Stomach (tissue), 9 donors: ENCODE data around the gene PDE4B. TPM values are rescaled to one million over a fixed set of nuclear protein-coding genes. Genes with fewer than 3 reads are reported as not detected.

Source experiments
- DNase-seq, 2 donors: peaks; one replicate each; pipeline versions ENCODE4 v3.0.0 to v3.0.0-alpha.2; 2013 to 2019
- H3K27ac ChIP-seq, 5 donors: fragments of 200-600 bp in 4 of 5; sonication (generic) in 4 of 5; one replicate each; pipeline ENCODE4 v1.5.1; 2013 to 2019; ENCODE audit warnings: mild to moderate bottlenecking in 1 of 5, moderate library complexity in 1 of 5
- H3K27me3 ChIP-seq, 3 donors: fragments of 200-600 bp; sonication (generic); one replicate each; pipeline ENCODE4 v1.5.1; 2017 to 2019; ENCODE audit warnings: mixed run types in 1 of 3
- H3K36me3 ChIP-seq, 4 donors: fragments of 200-600 bp; sonication (generic); 1 replicate in 3 of 4; 2 replicates in 1 of 4; pipeline ENCODE4 v1.5.1; 2016 to 2019
- H3K4me1 ChIP-seq, 4 donors: fragments of 200-600 bp; sonication (generic); one replicate each; pipeline ENCODE4 v1.5.1; 2016 to 2019
- H3K4me3 ChIP-seq, 4 donors: fragments of 200-600 bp; sonication (generic) in 3 of 4; one replicate each; pipeline ENCODE4 v1.5.1; 2016 to 2019; ENCODE audit warnings: mild to moderate bottlenecking in 1 of 4
- H3K9me3 ChIP-seq, 4 donors: fragments of 200-600 bp; sonication (generic); one replicate each; pipeline ENCODE4 v1.5.1; 2016 to 2019
- CTCF ChIP-seq, 7 experiments: fragments of 450-650 bp in 4 of 7; fragments of 200-600 bp in 3 of 7; sonication (generic) in 3 of 7; IDR thresholded peaks; one replicate each; pipeline ENCODE4 v1.5.1; 2016 to 2019; ENCODE audit warnings: antibody characterized with exemption in 7 of 7, control low read depth in 2 of 7, mild to moderate bottlenecking in 1 of 7
- EP300 ChIP-seq: sonication (generic); formaldehyde crosslinking; IDR thresholded peaks from one replicate; pipeline ENCODE4 v1.6.1; 2017; ENCODE audit warnings: antibody characterized with exemption
- POLR2A ChIP-seq, 4 donors: fragments of 450-650 bp; IDR thresholded peaks; one replicate each; pipeline ENCODE4 v1.6.1; 2016; ENCODE audit warnings: antibody characterized with exemption in 4 of 4, control low read depth in 2 of 4, mild to moderate bottlenecking in 1 of 4, moderate library complexity in 1 of 4
- POLR2AphosphoS5 ChIP-seq, 3 donors: sonication (generic); formaldehyde crosslinking; IDR thresholded peaks; one replicate each; pipeline ENCODE4 v1.6.1; 2016; ENCODE audit warnings: antibody characterized with exemption in 3 of 3
- WGBS, 5 donors: extraction: QIAGEN DNeasy Blood & Tissue Kit in 3 of 5; methylation state at CpG; one replicate each; pipeline versions ENCODE4 v1.1.5 to v1.1.7; 2013 to 2018; 5-methylcytosine and 5-hydroxymethylcytosine counted together
- intact Hi-C: fragments of 100-400 bp; cut with DNase I; formaldehyde crosslinking; loops from one replicate; pipeline ENCODE4 v1.15.1; 2023; ENCODE audit warnings: low total_unique reads
- polyA plus RNA-seq, 3 donors: library from polyadenylated mRNA; stranded (reverse); fragments of 200-250 nt; gene quantifications; one replicate each; pipeline ENCODE4 v1.2.3, GENCODE V29; 2013
- total RNA-seq, 5 donors: library from RNA; depleted of rRNA; stranded (reverse); fragments of >200 nt; gene quantifications; one replicate each; pipeline versions ENCODE4 v1.1.0 to v1.2.3, GENCODE V29; 2014 to 2016
- donor health status: healthy with polysubstance abuse.
- donor health status: Bipolar disorder and iron deficiency.
- donor health status: healthy.

The PDE4B gene
- total and polyA plus RNA-seq, 8 donors, result 0.45 to 34.3 (median 3.2) TPM

- no peaks in the 10 kb centered on the region for H3K27me3 ChIP-seq
- intact Hi-C loops, result no loop called here
- no peaks in the 10 kb centered on the region for H3K36me3 ChIP-seq
- no peak overlapping the region for H3K27ac ChIP-seq
- no peak for DNase-seq
- TF ChIP-seq POLR2AphosphoS5 (IDR thresholded peaks at IDR 0.05), result no peak
- no peak for TF ChIP-seq CTCF (IDR thresholded peaks at IDR 0.05)
- TF ChIP-seq EP300, result no peak
- TF ChIP-seq POLR2A (IDR thresholded peaks at IDR 0.05), result no peak
- 58 to 87% (median 69%) methylated on average over 1 of the region's 1 CpG for WGBS, 5 donors
- H3K4me3 ChIP-seq, result no peak overlapping the region
- no peaks in the 10 kb centered on the region for H3K9me3 ChIP-seq
- no peaks in the 10 kb centered on the region for H3K4me1 ChIP-seq
Observed at GRCh38 chr1:65904681-65905083, 112.0 kb downstream of the PDE4B start.

GRCh38 chr1:65910432-65910831 is 117.7 kb downstream of the PDE4B start:
- H3K4me1 ChIP-seq, result no peaks in the 10 kb centered on the region
- TF ChIP-seq CTCF (IDR thresholded peaks at IDR 0.05) (no peak), EP300 (no peak), POLR2AphosphoS5 (IDR thresholded peaks at IDR 0.05) (no peak)
- H3K27me3 ChIP-seq, result no peaks in the 10 kb centered on the region
- no peak for DNase-seq
- 23 to 40% (median 31%) methylated on average over 2 of the region's 2 CpGs for WGBS, 5 donors
- no peak overlapping the region for H3K27ac ChIP-seq
- no peaks in the 10 kb centered on the region for H3K9me3 ChIP-seq
- no peaks in the 10 kb centered on the region for H3K36me3 ChIP-seq
- H3K4me3 ChIP-seq, result no peak overlapping the region
- intact Hi-C loops, result no loop called here

- TF ChIP-seq POLR2AphosphoS5 (IDR thresholded peaks at IDR 0.05) (no peak), POLR2A (IDR thresholded peaks at IDR 0.05) (no peak), EP300 (no peak), CTCF (IDR thresholded peaks at IDR 0.05) (no peak)
- no peak for DNase-seq
- Histone ChIP-seq H3K4me1 (no peaks in the 10 kb centered on the region), H3K36me3 (no peaks in the 10 kb centered on the region), H3K27me3 (no peaks in the 10 kb centered on the region), H3K4me3 (no peak overlapping the region), H3K27ac (no peak overlapping the region), H3K9me3 (no peaks in the 10 kb centered on the region)
- intact Hi-C loops, result no loop called here
- WGBS, 5 donors, result 65 to 72% (median 70%) methylated on average over 2 of the region's 2 CpGs
Observed at GRCh38 chr1:65911679-65912078, 119.0 kb downstream of the PDE4B start.

GRCh38 chr1:65918564-65918963 is 125.9 kb downstream of the PDE4B start:
- Histone ChIP-seq H3K9me3 (no peaks in the 10 kb centered on the region), H3K27ac (no peak overlapping the region), H3K4me3 (no peak overlapping the region), H3K27me3 (no peaks in the 10 kb centered on the region), H3K36me3 (no peaks in the 10 kb centered on the region), H3K4me1 (no peaks in the 10 kb centered on the region)
- intact Hi-C loops, result no loop called here
- DNase-seq, result no peak
- 63 to 69% (median 66%) methylated on average over 4 of the region's 4 CpGs for WGBS, 5 donors
- no peak for TF ChIP-seq EP300
- no peak for TF ChIP-seq CTCF (IDR thresholded peaks at IDR 0.05)
- no peak for TF ChIP-seq POLR2A (IDR thresholded peaks at IDR 0.05)
- TF ChIP-seq POLR2AphosphoS5 (IDR thresholded peaks at IDR 0.05), result no peak
